Heart left ventricle (tissue), 13 donors: ENCODE measurements around the gene DAB2IP.

ENCODE experiments used
- POLR2A ChIP-seq, 2 donors: fragments of 450-650 bp; IDR thresholded peaks; one replicate each; pipeline ENCODE4 v1.6.1; 2017; ENCODE audit warnings: antibody characterized with exemption in 2 of 2, mild to moderate bottlenecking in 2 of 2, moderate library complexity in 2 of 2
- TF ChIP-seq, protein P1 (sequence below), 12 donors: fragments of 200-600 bp; sonication (generic) in 4 of 12; IDR thresholded peaks; one replicate each; pipeline versions ENCODE4 v1.5.0 to v1.8.0; 2018 to 2022; ENCODE audit warnings: antibody characterized with exemption in 12 of 12, mild to moderate bottlenecking in 5 of 12
- donor health status: ischemic (EF 13 %, LVEDD 7.1; RV severe dilation, severe dysfunction).
- donor health status: DM: no; HTN: yes; CAD: no.
- donor health status: DM: no; HTN: no; CAD: no.
- donor health status: ischemic (EF 25% LVEDD 6.9; RV normal size, moderate dysfunction).
- donor health status: ischemic (EF 25% LVEDD 5.7; RV mildly dilated, moderate dysfunction).
- donor health status: ischemic (EF 35%, LVEDD 5.7; RV mildly dilated, moderate dysfunction).
- donor health status: nonischemic (EF 11% LVEDD 7.7; RV severe dilation, severe dysfunction).
- donor health status: DM: yes; HTN: yes; CAD: no.
- donor health status: PGD.
- donor health status: ischemic (EF 29% LVEDD 5.4; RV normal size, mild dysfunction).
- donor health status: nonischemic (EF 23%, LVEDD 6.1; RV moderate dilation, normal function).

GRCh38 chr9:121811751-121812150, 160.3 kb downstream of the DAB2IP start:
- TF ChIP-seq, protein P1, sequence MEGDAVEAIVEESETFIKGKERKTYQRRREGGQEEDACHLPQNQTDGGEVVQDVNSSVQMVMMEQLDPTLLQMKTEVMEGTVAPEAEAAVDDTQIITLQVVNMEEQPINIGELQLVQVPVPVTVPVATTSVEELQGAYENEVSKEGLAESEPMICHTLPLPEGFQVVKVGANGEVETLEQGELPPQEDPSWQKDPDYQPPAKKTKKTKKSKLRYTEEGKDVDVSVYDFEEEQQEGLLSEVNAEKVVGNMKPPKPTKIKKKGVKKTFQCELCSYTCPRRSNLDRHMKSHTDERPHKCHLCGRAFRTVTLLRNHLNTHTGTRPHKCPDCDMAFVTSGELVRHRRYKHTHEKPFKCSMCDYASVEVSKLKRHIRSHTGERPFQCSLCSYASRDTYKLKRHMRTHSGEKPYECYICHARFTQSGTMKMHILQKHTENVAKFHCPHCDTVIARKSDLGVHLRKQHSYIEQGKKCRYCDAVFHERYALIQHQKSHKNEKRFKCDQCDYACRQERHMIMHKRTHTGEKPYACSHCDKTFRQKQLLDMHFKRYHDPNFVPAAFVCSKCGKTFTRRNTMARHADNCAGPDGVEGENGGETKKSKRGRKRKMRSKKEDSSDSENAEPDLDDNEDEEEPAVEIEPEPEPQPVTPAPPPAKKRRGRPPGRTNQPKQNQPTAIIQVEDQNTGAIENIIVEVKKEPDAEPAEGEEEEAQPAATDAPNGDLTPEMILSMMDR (IDR thresholded peaks at IDR 0.05) = no peak
- no peak for TF ChIP-seq POLR2A (IDR thresholded peaks at IDR 0.05)
